ENCODE data around the gene TEAD4.

TEAD4 gene

DNA sequence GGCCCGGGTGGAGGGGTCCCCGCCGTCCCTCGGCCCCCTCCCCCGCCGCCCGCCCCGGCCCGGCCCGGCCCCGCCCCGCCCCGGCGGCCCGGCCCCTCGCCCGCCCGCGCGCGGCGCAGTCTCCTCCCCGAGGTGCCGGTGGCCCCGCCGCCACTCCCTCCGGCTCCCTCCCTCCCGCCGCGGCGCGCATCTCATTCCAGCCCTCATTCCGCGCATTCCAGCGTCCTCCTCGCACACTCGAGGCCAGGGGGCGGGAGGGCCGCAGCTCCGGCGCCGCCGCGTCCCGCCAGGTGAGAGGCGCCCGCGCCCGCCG is at the start of gene TEAD4:
Gene TEAD4, plus strand, starts transcription at position 206 of the 313 bp plus-strand sequence.
- DNase-seq (ENCODE audit: low read depth), result no peak

DNA sequence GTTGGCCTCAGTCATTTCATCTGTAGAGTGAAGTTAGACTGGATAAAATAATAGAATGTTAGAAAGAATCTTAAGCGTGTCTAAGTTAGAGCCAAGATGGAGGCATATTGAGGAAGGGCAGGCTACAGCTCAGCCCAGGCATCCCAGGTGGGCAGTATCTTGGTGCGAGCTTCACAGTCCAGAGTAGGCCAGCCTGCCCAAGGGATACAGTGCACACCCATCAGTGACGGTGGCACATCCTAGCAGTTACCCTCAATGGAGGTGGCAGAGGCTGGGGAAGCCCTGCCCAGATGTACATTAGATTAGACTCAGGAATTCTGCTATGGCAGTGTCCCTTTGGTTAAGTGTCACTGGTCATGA is 47.0 kb upstream of the TEAD4 start:
- DNase-seq (ENCODE audit: low read depth), result no peak

DNA sequence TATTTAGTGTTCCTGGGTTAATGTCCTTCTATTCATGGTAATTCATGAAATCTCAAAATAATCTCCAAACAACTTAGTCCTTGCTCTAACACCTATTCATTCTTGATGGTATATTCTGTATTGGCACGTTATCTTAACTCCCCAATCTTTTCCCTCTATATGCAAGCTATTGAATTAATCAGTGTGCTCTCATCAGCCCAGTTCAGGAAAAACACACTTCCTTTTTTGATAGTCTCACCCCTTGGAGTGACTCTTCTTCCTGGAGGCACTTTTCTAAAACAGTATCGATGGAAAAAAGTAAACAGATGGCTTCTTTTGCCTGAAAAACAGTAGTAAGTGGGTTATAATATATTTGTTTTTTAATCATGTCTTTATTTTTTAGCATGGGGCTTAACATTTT is 39.9 kb upstream of the TEAD4 start:
- no peak for DNase-seq (ENCODE audit: low read depth)

DNA sequence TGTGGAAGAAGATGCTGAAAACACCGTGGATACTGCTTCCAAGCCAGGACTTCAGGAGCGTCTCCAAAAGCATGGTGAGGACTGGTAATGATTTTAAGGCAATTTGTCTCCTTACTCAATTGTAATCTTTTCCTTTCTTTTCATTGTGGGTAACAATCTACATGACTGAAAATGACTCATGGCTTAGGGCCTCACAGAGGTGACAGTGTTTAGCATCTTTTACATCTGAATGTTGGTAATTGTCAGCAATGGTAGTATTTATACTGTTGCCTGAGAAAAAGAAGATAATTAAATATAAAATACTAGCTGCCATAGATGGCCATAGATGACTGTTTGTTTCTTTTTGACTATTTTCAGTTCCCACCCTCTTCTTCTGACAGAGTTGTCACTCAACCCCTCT is 36.9 kb upstream of the TEAD4 start:
- no peak for DNase-seq (ENCODE audit: low read depth)

- DNase-seq (ENCODE audit: low read depth), result no peak
Observed at GRCh38 chr12:2923057-2923456, 36.1 kb upstream of the TEAD4 start.

DNA sequence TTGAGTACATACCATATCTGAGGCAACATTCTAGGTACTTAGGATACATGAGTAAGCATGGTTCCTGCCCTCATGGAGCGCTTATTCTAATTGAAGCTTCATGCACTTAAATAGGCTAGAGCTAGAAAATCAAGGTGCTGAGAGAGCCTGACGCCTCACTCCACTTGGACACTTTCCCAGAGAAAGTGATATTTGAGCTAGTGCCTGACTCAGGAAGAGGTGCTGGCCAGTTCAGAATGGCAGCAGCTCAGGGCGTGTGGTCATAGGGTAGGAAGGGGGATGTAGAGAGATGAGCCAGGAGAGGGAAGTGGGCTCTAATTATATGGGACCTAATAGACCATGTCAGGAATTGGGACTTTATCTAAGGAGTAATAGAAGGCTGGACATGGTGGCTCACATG is 35.2 kb upstream of the TEAD4 start:
- no peak for DNase-seq (ENCODE audit: low read depth)

GRCh38 chr12:2925322-2925995 is 33.7 kb upstream of the TEAD4 start:
- no peak for DNase-seq (ENCODE audit: low read depth)

- no peak for DNase-seq (ENCODE audit: low read depth)
Observed at GRCh38 chr12:2930865-2931264, 28.3 kb upstream of the TEAD4 start.

- DNase-seq (ENCODE audit: low read depth), result no peak
Observed at GRCh38 chr12:2933586-2933985, 25.6 kb upstream of the TEAD4 start.

DNA sequence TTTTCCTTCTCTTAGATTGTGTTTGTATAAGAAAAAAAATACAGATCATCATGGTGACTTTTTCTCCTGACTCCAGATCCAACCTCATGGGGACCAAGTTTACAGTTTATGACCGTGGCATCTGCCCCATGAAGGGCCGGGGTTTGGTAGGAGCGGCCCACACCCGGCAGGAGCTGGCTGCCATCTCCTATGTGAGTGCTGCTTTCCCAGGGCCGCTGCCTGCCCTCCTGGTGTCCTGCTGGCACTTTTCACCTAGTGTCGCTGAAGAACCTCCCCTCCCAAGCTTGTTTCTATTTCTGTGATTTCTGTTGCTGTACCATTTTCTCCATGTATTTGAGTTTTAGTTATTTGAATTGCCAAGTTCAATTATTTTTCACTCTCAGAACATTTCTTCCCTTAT is 24.8 kb upstream of the TEAD4 start:
- DNase-seq (ENCODE audit: low read depth), result no peak

- no peak for DNase-seq (ENCODE audit: low read depth)
Observed at GRCh38 chr12:2936301-2936700, 22.9 kb upstream of the TEAD4 start.

DNA sequence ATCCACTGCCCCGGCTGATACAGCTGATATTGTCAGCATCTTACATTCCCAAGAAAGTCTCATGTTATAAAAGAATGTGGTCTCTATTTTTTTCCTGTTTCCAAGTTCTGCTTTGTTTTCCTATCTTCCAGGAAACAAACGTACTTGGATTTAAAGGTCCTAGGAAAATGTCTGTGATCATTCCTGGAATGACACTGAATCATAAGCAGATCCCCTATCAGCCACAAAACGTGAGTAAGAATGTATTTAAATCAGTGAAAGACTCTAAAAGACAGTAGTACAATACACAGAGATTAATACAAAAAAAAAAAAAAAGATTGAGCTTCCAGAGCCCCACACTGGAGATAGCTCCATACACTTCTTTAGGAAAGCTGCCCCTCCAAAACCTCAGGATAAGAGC is 21.7 kb upstream of the TEAD4 start:
- DNase-seq (ENCODE audit: low read depth), result no peak

- DNase-seq (ENCODE audit: low read depth), result no peak
Observed at GRCh38 chr12:2939191-2939590, 20.0 kb upstream of the TEAD4 start.

GRCh38 chr12:2940564-2940963 is 18.6 kb upstream of the TEAD4 start:
- DNase-seq (ENCODE audit: low read depth), result no peak

DNA sequence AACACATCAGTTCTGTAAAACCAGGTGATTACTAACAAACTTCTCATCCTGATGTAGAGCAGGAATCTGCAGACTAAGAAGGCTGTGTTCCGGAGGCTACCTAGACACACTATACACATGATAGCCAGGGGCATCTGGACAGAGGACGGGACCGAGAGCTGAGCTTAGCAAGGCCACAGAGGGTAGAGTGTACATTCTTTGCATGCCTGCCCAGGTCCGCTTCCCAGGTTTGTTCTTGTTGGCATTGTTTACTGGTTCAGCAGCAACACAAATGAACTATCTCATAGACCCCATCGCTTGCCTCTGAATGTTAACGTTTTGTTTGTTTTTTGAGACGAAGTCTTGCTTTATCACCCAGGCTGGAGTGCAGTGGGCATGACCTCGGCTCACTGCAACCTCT is 17.7 kb upstream of the TEAD4 start:
- no peak for DNase-seq (ENCODE audit: low read depth)

GRCh38 chr12:2944401-2945047 is 14.7 kb upstream of the TEAD4 start:
- DNase-seq (ENCODE audit: low read depth), result no peak

- no peak for DNase-seq (ENCODE audit: low read depth)
Observed at GRCh38 chr12:2949411-2949810, 9.8 kb upstream of the TEAD4 start.

- no peak for DNase-seq (ENCODE audit: low read depth)
Observed at GRCh38 chr12:2955888-2956287, 3.3 kb upstream of the TEAD4 start.

DNA sequence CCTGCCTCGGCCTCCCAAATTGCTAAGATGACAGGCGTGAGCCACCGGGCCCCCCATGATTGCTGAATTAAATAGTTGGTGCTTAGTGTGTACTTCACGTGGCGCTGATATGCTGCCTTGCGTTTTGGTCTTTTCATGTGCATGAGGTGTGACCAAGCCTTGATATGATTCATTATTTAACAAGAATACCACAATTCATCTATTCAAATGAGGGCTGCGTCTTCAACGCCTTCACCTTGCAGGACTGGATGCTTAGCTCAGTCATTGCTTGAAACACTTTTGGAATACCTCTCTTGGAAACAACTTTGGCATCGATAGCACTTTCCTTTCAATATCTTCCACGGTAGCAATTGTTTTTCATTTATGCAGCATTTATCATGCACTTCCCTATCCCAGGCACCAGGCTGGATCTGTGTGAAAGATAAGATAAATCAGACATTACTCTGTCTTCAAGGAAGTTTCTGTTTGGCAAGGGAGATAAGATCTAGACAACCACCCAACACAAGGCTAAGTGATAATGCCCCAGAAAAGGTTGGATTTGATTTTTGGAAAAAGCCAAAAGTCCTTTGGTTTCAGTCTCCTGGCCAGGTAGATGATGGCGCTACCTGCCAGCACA is 1.3 kb upstream of the TEAD4 start:
- DNase-seq (ENCODE audit: low read depth), result no peak

DNA sequence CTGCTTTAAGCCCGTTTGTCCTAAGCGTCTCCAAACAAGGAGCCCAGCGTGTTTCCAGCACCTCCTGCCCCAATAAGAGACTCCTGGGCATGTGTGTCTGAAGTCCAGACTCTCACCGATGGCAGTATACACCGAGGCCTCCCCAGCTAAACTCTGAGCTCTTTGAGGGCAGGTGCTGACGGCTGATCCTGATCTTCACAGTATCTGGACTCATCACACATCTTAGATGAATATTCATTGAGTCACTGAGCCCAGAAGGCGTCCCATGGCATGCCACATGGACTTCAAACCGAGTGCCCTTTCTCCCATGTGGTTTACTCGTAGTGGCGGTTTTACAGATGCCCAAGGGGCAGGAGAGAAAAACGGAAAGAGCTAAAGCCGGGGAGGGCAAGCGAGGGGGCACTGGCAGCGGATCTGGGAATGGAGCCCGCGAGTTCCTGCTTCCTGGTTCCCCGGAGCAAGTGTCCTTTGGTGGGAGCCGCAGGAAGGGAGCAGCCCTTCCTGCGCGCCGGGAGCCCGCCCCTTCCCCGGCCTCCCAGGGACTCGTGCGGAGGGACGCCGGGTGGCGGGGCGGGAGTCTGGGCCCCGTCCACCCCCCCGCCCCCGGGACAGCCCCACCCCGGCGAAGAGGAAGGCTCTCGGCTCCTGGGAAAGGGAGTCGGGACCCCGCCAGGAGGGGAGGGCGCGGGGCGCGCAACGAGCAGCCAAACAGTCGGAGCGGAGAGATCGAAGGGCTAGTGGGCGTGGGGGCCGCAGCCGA is 585 bp upstream of the TEAD4 start:
- DNase-seq (ENCODE audit: low read depth), result no peak

GRCh38 chr12:2959505-2960389 is 550 bp downstream of the TEAD4 start:
- DNase-seq (ENCODE audit: low read depth), result no peak

DNA sequence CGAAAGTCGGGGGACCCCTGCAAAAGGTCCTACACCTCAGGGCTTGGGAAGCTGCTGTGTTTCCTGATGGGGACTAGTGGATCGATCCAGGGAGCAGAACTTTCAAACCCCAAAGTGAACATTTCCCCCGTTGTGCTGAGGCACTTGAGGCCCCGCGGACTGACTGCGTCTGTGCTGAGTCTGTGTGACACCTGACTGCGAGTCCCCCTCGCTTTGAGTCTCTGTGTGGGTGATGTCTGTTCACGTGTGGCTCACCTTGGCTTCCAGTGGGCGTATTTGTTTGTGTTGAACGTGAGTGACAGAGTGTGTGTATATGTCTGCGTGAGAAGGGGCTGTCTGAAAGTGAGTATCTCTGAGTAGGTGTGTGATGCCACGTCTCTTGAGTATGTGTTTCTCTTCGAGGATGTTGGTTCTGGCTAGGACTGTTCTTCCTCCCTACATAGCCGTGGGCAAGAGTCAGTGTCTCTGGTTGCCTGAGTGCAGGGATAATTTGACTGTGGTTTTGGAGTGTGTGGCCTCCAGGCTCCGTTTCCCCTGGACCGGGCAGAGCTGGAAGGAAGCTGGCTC is 1.3 kb downstream of the TEAD4 start:
- DNase-seq (ENCODE audit: low read depth), result no peak

All from T-helper 22 cell (primary cell).